Small intestine (tissue), 7 donors: ENCODE results near the gene PPP2R5B. TPM values are rescaled to one million over a fixed set of nuclear protein-coding genes. Genes with fewer than 3 reads are reported as not detected.

Experiments
- DNase-seq, 2 donors: peaks; one replicate each; pipeline versions ENCODE4 v3.0.0 to v3.0.0-alpha.2; 2013
- FAIRE-seq: peaks from 2 replicates; lab custom pipeline; 2012; peaks lifted over from hg19 to GRCh38; lab: Jason Lieb, UNC
- H3K27ac ChIP-seq, 3 donors: one replicate each; pipeline ENCODE4 v1.5.1; 2013; ENCODE audit warnings: low read length in 2 of 3, mild to moderate bottlenecking in 2 of 3, control low read depth in 1 of 3, inconsistent platforms in 1 of 3, low read depth in 1 of 3, moderate library complexity in 1 of 3
- H3K27me3 ChIP-seq, 3 donors: one replicate each; pipeline ENCODE4 v1.6.1; 2013; ENCODE audit warnings: low read length in 3 of 3, inconsistent platforms in 1 of 3; ENCODE audit not compliant: control insufficient read depth in 3 of 3, insufficient read depth in 3 of 3
- H3K36me3 ChIP-seq, 3 donors: one replicate each; pipeline ENCODE4 v1.6.1; 2013; ENCODE audit warnings: low read length in 3 of 3, inconsistent platforms in 1 of 3, low read depth in 1 of 3, mild to moderate bottlenecking in 1 of 3, moderate library complexity in 1 of 3; ENCODE audit not compliant: control insufficient read depth in 3 of 3, insufficient read depth in 2 of 3
- H3K4me1 ChIP-seq, 3 donors: one replicate each; pipeline ENCODE4 v1.6.1; 2013; ENCODE audit warnings: low read length in 2 of 3, inconsistent platforms in 1 of 3, low read depth in 1 of 3, mild to moderate bottlenecking in 1 of 3, moderate library complexity in 1 of 3; ENCODE audit not compliant: control insufficient read depth in 3 of 3, insufficient read depth in 2 of 3
- H3K4me3 ChIP-seq, 3 donors: one replicate each; pipeline ENCODE4 v1.5.1; 2013; ENCODE audit warnings: low read length in 3 of 3, control low read depth in 1 of 3, inconsistent platforms in 1 of 3, low read depth in 1 of 3, mild to moderate bottlenecking in 1 of 3, moderate library complexity in 1 of 3
- H3K9me3 ChIP-seq, 2 donors: one replicate each; pipeline ENCODE4 v1.6.1; 2013; ENCODE audit warnings: low read depth in 1 of 2, low read length in 1 of 2; ENCODE audit not compliant: control insufficient read depth in 2 of 2, insufficient read depth in 1 of 2
- WGBS, 3 donors: extraction: QIAGEN DNeasy Blood & Tissue Kit; methylation state at CpG; one replicate each; pipeline ENCODE4 v1.1.7; 2013; 5-methylcytosine and 5-hydroxymethylcytosine counted together
- polyA plus RNA-seq, 4 donors: library from polyadenylated mRNA; stranded (reverse) in 3 of 4; unstranded in 1 of 4; fragments of 200-250 nt in 3 of 4; fragments of 120-200 nt in 1 of 4; gene quantifications; one replicate each; pipeline versions ENCODE4 v1.2.1 to v1.2.3, GENCODE V29; 2013
- donor health status: healthy with polysubstance abuse.
- donor health status: control.
- donor health status: control.
- donor health status: Bipolar disorder and iron deficiency.
- donor health status: healthy.

The PPP2R5B gene
- polyA plus RNA-seq, 4 donors, result 8.2 to 15.9 (median 13.6) TPM

DNA sequence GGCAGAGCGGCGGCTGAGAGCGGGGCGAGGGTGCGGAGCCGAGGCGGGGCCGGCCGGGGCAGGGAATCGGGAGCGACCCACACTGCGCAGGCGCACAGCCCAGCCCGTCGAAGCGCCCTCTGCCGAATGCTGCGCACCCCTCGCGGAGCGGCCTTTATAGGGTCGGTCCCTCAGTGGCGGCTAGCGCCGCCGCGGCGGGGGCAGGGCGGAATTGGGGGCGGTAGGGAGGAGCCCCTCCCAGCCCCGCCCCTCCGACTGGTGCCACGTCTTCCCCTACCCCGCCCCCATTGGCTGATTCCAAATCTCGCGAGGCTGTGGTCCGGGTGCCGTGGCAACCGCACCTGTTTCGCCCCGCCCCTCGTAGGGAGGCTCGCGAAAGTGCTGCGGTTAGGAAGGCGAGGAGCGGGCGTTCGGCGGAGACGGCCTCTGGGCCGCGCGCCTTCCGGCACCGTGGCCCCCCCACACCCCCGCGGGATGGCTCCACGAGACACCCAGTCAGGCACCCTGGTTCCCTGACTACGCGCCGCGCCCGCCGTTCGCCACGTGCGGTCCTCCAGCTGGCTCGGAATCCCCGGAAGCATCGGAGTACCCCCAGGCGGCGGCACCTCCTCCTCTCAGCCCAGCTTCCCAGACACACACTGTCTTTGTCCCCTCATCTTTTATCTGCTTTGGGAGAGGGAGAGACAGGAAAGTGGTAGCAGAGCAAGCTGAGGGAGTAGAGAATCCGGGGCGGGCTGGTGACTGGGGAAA, 45.8 kb upstream of the PPP2R5B start, which contains the start of gene EHD1:
TSS of gene EHD1 (minus strand) at position 128 of the 750 bp plus-strand sequence. CDS start 157 bp downstream, outside the sequence.
- no peaks in the 10 kb centered on the region for H3K9me3 ChIP-seq
- 0 to 1% (median 1%) methylated on average over 45 to 75 of the region's 75 CpGs for WGBS, 3 donors
- DNase-seq (peak; percentile 98 to 99), FAIRE-seq (no peak)
- H3K36me3 ChIP-seq, result peaks cover 0 to 43% (median 0%) of the 10 kb centered on the region in 3 donors
- H3K27ac ChIP-seq, result peak within 1 kb of the TSS; percentile 91 to 97 (median 93)
- H3K4me1 ChIP-seq, result peaks cover 3 to 45% (median 8%) of the 10 kb centered on the region in 3 donors
- peak within 1 kb of the TSS; percentile 88 to 98 (median 97) for H3K4me3 ChIP-seq
- no peaks in the 10 kb centered on the region for H3K27me3 ChIP-seq

DNA sequence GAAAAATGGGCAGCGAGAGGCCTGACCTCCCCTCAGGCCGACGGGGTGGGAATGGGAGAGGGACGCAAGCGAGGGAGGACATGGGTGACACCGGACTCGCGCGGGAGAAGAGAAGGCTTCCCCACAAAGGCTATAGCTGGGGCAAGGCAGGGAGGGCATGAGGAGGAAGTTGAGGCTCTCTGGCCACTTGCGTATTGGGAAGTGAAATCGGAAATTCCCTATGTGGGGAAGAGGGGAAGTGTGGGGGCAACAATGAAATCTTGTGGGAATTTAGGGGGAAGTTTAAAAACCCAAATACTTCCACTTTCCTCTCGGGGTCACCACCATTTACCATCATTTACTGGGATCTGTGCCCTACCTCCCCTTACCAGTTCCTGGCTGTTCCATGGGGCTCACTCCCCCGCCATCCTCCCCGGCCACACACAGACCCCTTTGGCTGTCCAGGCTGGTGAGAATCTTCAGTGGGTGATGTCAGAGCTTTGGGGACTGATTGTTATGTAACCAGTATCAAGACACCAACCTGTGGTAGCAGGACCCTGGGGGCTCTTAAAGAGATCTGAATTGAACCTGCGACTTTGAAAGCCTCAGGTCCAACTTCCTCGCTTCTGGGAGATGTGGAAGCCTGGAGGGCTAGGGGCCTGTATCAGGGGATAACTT, 45.1 kb upstream of the PPP2R5B start:
- peak in 1 of 2 donors; percentile 5 for DNase-seq
- H3K27me3 ChIP-seq, result no peaks in the 10 kb centered on the region
- H3K4me1 ChIP-seq, result peaks cover 3 to 43% (median 8%) of the 10 kb centered on the region in 3 donors
- no peak for FAIRE-seq
- peak overlapping the region; percentile 55 to 83 (median 70) for H3K4me3 ChIP-seq
- peaks cover 0 to 36% (median 0%) of the 10 kb centered on the region in 3 donors for H3K36me3 ChIP-seq
- peak overlapping the region; percentile 86 to 97 (median 91) for H3K27ac ChIP-seq
- WGBS, 3 donors, result 16 to 19% (median 19%) methylated on average over 16 of the region's 16 CpGs
- H3K9me3 ChIP-seq, result no peaks in the 10 kb centered on the region

GRCh38 chr11:64880240-64881001, 44.1 kb upstream of the PPP2R5B start:
- H3K4me1 ChIP-seq, result peaks cover 3 to 43% (median 7%) of the 10 kb centered on the region in 3 donors
- DNase-seq (peak; percentile 44 to 59), FAIRE-seq (no peak)
- H3K9me3 ChIP-seq, result no peaks in the 10 kb centered on the region
- peaks cover 0 to 26% (median 0%) of the 10 kb centered on the region in 3 donors for H3K36me3 ChIP-seq
- H3K27ac ChIP-seq, result peak overlapping the region in 2 of 3 donors; percentile 71 to 82
- 49 to 63% (median 49%) methylated on average over 14 of the region's 14 CpGs for WGBS, 3 donors
- H3K4me3 ChIP-seq, result no peak overlapping the region
- no peaks in the 10 kb centered on the region for H3K27me3 ChIP-seq

GRCh38 chr11:64881476-64881875, 43.0 kb upstream of the PPP2R5B start:
- no peak overlapping the region for H3K4me3 ChIP-seq
- 67 to 73% (median 72%) methylated on average over 8 of the region's 8 CpGs for WGBS, 3 donors
- no peaks in the 10 kb centered on the region for H3K9me3 ChIP-seq
- no peaks in the 10 kb centered on the region for H3K27me3 ChIP-seq
- peaks cover 3 to 42% (median 7%) of the 10 kb centered on the region in 3 donors for H3K4me1 ChIP-seq
- FAIRE-seq, result no peak
- H3K27ac ChIP-seq, result no peak overlapping the region
- H3K36me3 ChIP-seq, result peaks cover 0 to 16% (median 0%) of the 10 kb centered on the region in 3 donors
- peak in 1 of 2 donors; percentile 32 for DNase-seq

- Histone ChIP-seq H3K4me3 (no peak overlapping the region), H3K36me3 (peaks cover 0 to 10% (median 0%) of the 10 kb centered on the region in 3 donors), H3K9me3 (no peaks in the 10 kb centered on the region), H3K4me1 (peaks cover 3 to 42% (median 7%) of the 10 kb centered on the region in 3 donors), H3K27me3 (no peaks in the 10 kb centered on the region), H3K27ac (peak overlapping the region in 1 of 3 donors; percentile 67)
- DNase-seq, result no peak
- no peak for FAIRE-seq
- 83 to 91% (median 85%) methylated on average over 5 of the region's 5 CpGs for WGBS, 3 donors
Measured at GRCh38 chr11:64882243-64882642, 42.2 kb upstream of the PPP2R5B start.

DNA sequence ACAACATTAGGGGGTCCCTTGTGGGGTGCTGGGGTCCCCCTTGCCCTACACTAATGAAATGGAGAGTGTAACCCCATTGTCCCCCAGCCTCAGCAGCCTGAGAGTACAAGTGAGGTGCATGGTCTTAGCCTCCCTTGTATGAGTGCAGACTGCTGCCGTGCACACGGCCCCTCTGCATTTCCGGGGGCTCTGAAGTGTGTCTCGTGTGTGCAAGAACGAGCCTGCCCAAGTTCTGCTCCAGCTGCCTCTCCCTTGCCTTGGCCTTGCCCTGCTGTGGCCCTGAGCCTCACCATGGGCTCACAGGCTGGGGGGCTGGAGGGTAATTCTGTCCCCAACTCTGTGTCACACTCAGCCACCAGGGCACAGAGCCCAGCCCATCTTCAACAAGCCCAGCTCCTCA, 40.9 kb upstream of the PPP2R5B start:
- Histone ChIP-seq H3K4me3 (no peak overlapping the region), H3K36me3 (no peaks in the 10 kb centered on the region), H3K4me1 (peaks cover 3 to 54% (median 7%) of the 10 kb centered on the region in 3 donors), H3K27ac (no peak overlapping the region), H3K9me3 (no peaks in the 10 kb centered on the region), H3K27me3 (no peaks in the 10 kb centered on the region)
- FAIRE-seq (no peak), DNase-seq (no peak)
- 79 to 91% (median 89%) methylated on average over 5 of the region's 5 CpGs for WGBS, 3 donors

GRCh38 chr11:64884019-64884418, 40.5 kb upstream of the PPP2R5B start:
- FAIRE-seq (no peak), DNase-seq (peak in 1 of 2 donors; percentile 9)
- Histone ChIP-seq H3K4me1 (peaks cover 3 to 56% (median 7%) of the 10 kb centered on the region in 3 donors), H3K9me3 (no peaks in the 10 kb centered on the region), H3K36me3 (no peaks in the 10 kb centered on the region), H3K4me3 (no peak overlapping the region), H3K27me3 (no peaks in the 10 kb centered on the region), H3K27ac (no peak overlapping the region)
- 86 to 92% (median 89%) methylated on average over 8 of the region's 8 CpGs for WGBS, 3 donors
